Prostate gland (tissue), 2 donors: ENCODE measurements around the gene BAIAP2L1.

Experiments used
- POLR2A ChIP-seq: fragments of 450-650 bp; IDR thresholded peaks from one replicate; pipeline ENCODE4 v1.6.1; 2016; ENCODE audit warnings: antibody characterized with exemption, mild to moderate bottlenecking
- POLR2AphosphoS5 ChIP-seq: sonication (generic); formaldehyde crosslinking; IDR thresholded peaks from one replicate; pipeline ENCODE4 v1.6.1; 2017; ENCODE audit warnings: antibody characterized with exemption
- TF ChIP-seq, protein P1 (sequence below), 4 experiments: fragments of 200-600 bp in 2 of 4; fragments of 450-650 bp in 2 of 4; sonication (generic) in 2 of 4; IDR thresholded peaks; 1 replicate in 3 of 4; 2 replicates in 1 of 4; pipeline ENCODE4 v1.5.1; 2016 to 2019; ENCODE audit warnings: antibody characterized with exemption in 4 of 4, mild to moderate bottlenecking in 2 of 4, moderate library complexity in 2 of 4

DNA sequence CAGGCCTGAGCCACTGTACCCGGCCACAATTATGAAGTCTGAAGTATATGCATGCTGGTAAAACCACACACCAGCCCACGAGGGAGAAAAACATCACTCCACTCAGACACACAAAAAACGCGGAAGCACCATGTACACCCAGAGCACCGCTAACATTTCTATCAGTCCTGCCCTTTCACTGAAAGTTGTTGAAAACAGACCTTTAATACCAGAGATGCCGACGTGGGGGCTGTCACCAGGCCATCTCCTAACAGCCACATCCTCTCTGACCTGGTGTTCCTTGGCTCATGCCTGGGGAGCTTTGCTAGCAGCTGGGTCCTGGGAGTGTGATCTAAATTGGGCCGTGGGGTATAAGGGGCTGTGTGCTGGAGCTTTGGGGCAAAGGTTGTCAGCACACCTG is 49.8 kb downstream of the BAIAP2L1 start:
- TF ChIP-seq, protein P1, sequence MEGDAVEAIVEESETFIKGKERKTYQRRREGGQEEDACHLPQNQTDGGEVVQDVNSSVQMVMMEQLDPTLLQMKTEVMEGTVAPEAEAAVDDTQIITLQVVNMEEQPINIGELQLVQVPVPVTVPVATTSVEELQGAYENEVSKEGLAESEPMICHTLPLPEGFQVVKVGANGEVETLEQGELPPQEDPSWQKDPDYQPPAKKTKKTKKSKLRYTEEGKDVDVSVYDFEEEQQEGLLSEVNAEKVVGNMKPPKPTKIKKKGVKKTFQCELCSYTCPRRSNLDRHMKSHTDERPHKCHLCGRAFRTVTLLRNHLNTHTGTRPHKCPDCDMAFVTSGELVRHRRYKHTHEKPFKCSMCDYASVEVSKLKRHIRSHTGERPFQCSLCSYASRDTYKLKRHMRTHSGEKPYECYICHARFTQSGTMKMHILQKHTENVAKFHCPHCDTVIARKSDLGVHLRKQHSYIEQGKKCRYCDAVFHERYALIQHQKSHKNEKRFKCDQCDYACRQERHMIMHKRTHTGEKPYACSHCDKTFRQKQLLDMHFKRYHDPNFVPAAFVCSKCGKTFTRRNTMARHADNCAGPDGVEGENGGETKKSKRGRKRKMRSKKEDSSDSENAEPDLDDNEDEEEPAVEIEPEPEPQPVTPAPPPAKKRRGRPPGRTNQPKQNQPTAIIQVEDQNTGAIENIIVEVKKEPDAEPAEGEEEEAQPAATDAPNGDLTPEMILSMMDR (IDR thresholded peaks at IDR 0.05): no peak
- TF ChIP-seq POLR2A (no peak), POLR2AphosphoS5 (no peak)
